GM21360 (cell line): ENCODE data around the gene HOXC10.

Experiments
- ATAC-seq: cut with Tn5 transposase; IDR thresholded peaks from one replicate; pipeline ENCODE4 v1.9.1; 2021; ENCODE audit warnings: mild to moderate bottlenecking, moderate library complexity; ENCODE audit not compliant: unreplicated experiment

The HOXC10 gene

GRCh38 chr12:53984901-53985691, at the start of gene HOXC10:
HOXC10 (plus strand) TSS chr12:53985146; CDS start chr12:53985260, 114 bp downstream.
- ATAC-seq, result peak; percentile 56

GRCh38 chr12:53935383-53936341, 49.3 kb upstream of the HOXC10 start:
- no peak for ATAC-seq

- ATAC-seq, result no peak
Observed at GRCh38 chr12:53937099-53937498, 47.8 kb upstream of the HOXC10 start.

- no peak for ATAC-seq
Observed at GRCh38 chr12:53937596-53938325, 47.2 kb upstream of the HOXC10 start.

- ATAC-seq, result no peak
Observed at GRCh38 chr12:53938326-53939140, 46.4 kb upstream of the HOXC10 start, which contains the start of gene HOXC13. HOXC13 (plus strand) TSS chr12:53938831; CDS start chr12:53938907, 76 bp downstream.

GRCh38 chr12:53939141-53940108, 45.5 kb upstream of the HOXC10 start:
- ATAC-seq, result no peak

- ATAC-seq, result no peak
Observed at GRCh38 chr12:53940443-53941014, 44.4 kb upstream of the HOXC10 start.

- ATAC-seq, result no peak
Observed at GRCh38 chr12:53941187-53941586, 43.8 kb upstream of the HOXC10 start.

- no peak for ATAC-seq
Observed at GRCh38 chr12:53941750-53942149, 43.2 kb upstream of the HOXC10 start.

- no peak for ATAC-seq
Observed at GRCh38 chr12:53942467-53942997, 42.4 kb upstream of the HOXC10 start.

- no peak for ATAC-seq
Observed at GRCh38 chr12:53944209-53944608, 40.7 kb upstream of the HOXC10 start.

GRCh38 chr12:53944907-53945847, 39.8 kb upstream of the HOXC10 start:
- no peak for ATAC-seq

- no peak for ATAC-seq
Observed at GRCh38 chr12:53947743-53948142, 37.2 kb upstream of the HOXC10 start.

GRCh38 chr12:53948650-53949593, 36.0 kb upstream of the HOXC10 start:
- ATAC-seq, result no peak

- ATAC-seq, result no peak
Observed at GRCh38 chr12:53949631-53950436, 35.1 kb upstream of the HOXC10 start.
